Skeletal muscle tissue (tissue), 4 donors: ENCODE data around the gene USP36. TPM values are rescaled to one million over a fixed set of nuclear protein-coding genes. Genes with fewer than 3 reads are reported as not detected.
A peak's percentile ranks its signal among the peaks of the same experiment; 100 is the strongest.
"Not testable (repeated sequence)": the region's sequence is repeated elsewhere in the genome, so short reads cannot be mapped to it uniquely, and the experiment has no call there.

Source experiments
- H3K27ac ChIP-seq: one replicate; pipeline ENCODE4 v1.7.0; 2013; ENCODE audit warnings: mild to moderate bottlenecking, low read depth, low read length, inconsistent platforms
- H3K27me3 ChIP-seq, 3 donors: one replicate each; pipeline ENCODE4 v1.7.0; 2013; ENCODE audit warnings: low read length in 3 of 3; ENCODE audit not compliant: control insufficient read depth in 3 of 3, insufficient read depth in 3 of 3
- H3K36me3 ChIP-seq, 3 donors: one replicate each; pipeline ENCODE4 v1.7.0; 2013; ENCODE audit warnings: low read length in 3 of 3; ENCODE audit not compliant: control insufficient read depth in 3 of 3, insufficient read depth in 3 of 3
- H3K4me1 ChIP-seq, 3 donors: one replicate each; pipeline ENCODE4 v1.7.0; 2013; ENCODE audit warnings: low read length in 3 of 3, mild to moderate bottlenecking in 3 of 3; ENCODE audit not compliant: control insufficient read depth in 3 of 3, insufficient read depth in 3 of 3
- H3K4me3 ChIP-seq, 3 donors: one replicate each; pipeline ENCODE4 v1.7.0; 2013; ENCODE audit warnings: low read length in 3 of 3
- H3K9ac ChIP-seq, 3 donors: one replicate each; pipeline ENCODE4 v1.7.0; 2013; ENCODE audit warnings: low read length in 3 of 3, mild to moderate bottlenecking in 3 of 3, moderate library complexity in 2 of 3, low read depth in 1 of 3
- H3K9me3 ChIP-seq, 3 donors: one replicate each; pipeline ENCODE4 v1.7.0; 2013; ENCODE audit warnings: low read length in 3 of 3; ENCODE audit not compliant: control insufficient read depth in 3 of 3
- total RNA-seq: library from RNA; depleted of rRNA; stranded (reverse); fragments of >200 nt; gene quantifications from one replicate; pipeline ENCODE4 v1.2.3, GENCODE V29; 2014
- donor health status: Osteomylitis.

USP36 gene
- total RNA-seq, 1 donor from 2014 or later, result 25.6 TPM

DNA sequence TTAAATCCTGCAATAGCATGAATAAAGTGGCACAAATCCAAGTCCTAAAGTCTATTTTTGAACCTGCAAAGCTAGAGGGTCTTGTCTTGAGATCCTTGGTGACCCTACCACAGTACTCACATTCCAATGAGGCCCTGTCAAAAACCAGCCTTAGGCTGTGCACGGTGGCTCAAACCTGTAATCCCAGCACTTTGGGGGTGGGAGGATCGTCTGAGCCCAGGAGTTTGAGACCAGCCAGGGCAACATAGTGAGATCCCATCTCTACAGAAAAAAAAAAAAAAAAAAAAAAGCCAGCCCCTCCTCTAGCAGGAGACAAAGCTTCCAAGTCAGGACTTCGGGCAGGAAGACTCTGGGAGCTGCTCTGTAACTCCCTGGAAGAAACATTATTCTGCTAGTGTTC, 74.8 kb downstream of the USP36 start:
- Histone ChIP-seq H3K27ac (peak overlapping the region; percentile 26), H3K27me3 (no peaks in the 10 kb centered on the region), H3K4me1 (peaks cover 40 to 63% (median 49%) of the 10 kb centered on the region in 3 donors), H3K9me3 (no peaks in the 10 kb centered on the region), H3K36me3 (no peaks in the 10 kb centered on the region), H3K4me3 (no peak overlapping the region), H3K9ac (no peak overlapping the region)

DNA sequence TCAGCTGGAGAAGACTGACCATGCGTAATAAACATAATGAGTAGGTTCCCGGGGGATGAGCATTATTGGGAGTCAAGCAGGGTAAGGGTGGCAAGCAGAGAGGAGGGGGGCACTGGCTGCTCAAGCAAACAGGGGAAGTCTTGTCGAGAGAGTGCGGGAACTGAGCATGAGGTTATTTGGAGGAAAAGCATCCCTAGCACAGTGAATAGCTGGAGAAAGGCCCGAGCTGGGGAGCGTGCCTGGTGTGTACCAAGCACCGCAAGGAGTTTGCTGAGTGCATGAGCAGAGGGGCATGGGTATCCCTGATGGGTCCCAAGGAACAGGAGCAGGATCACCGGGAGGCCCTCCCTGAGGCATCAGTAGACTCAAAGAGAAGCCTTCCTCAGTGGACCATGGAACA, 75.7 kb downstream of the USP36 start:
- peaks cover 41 to 63% (median 49%) of the 10 kb centered on the region in 3 donors for H3K4me1 ChIP-seq
- no peaks in the 10 kb centered on the region for H3K9me3 ChIP-seq
- H3K9ac ChIP-seq, result no peak overlapping the region
- no peak overlapping the region for H3K4me3 ChIP-seq
- H3K36me3 ChIP-seq, result no peaks in the 10 kb centered on the region
- no peaks in the 10 kb centered on the region for H3K27me3 ChIP-seq
- H3K27ac ChIP-seq, result no peak overlapping the region

DNA sequence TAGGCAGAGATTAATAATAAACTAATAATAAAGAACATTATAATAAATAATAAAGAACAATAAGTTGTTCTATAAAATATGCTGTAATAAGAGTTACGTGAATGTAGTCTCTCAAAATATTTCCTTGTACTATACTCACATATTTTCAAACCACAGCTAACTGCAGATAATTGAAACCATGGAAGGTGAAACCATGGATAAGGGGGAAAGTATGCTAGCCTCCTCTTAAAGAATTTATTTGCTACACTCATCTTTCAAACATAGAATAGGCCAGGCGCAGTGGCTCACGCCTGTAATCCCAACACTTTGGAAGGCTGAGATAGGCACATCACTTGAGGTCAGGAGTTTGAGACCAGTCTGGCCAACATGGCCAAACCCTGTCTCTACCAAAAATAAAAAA, 77.1 kb downstream of the USP36 start:
- H3K4me3 ChIP-seq, result no peak overlapping the region
- peaks cover 44 to 56% (median 46%) of the 10 kb centered on the region in 3 donors for H3K4me1 ChIP-seq
- no peak overlapping the region for H3K9ac ChIP-seq
- no peaks in the 10 kb centered on the region for H3K9me3 ChIP-seq
- no peak overlapping the region for H3K27ac ChIP-seq
- H3K36me3 ChIP-seq, result no peaks in the 10 kb centered on the region
- H3K27me3 ChIP-seq, result no peaks in the 10 kb centered on the region

DNA sequence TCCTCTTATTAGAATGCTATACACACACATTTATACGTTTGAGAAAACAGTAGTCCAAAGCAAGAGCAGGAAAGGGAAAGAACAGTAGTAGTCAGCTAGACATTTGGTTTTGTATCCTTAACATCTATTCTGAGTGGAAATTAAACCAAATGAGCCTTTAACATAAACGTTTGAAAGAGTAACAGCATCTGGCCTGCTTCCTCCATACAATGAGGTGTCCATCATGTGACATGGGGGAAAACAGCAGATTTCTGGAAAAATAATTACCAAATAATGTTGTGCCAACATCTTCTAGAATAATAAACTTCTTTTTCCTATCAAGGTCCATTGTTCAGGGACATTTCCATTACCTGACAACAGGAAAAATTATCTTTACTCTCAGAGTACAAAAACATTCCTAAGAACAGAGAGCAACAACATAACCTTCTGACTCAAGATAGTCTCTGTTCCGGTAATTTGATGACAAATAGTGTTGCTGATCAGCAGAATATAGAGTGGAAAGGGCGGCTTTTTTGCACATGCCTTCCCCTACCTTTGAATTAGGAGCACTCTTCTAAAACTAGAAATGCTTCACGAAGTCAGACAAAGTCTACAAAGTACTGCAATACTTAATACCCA, 78.7 kb downstream of the USP36 start:
- Histone ChIP-seq H3K36me3 (no peaks in the 10 kb centered on the region), H3K4me3 (no peak overlapping the region), H3K9ac (no peak overlapping the region), H3K4me1 (peaks cover 32 to 42% (median 35%) of the 10 kb centered on the region in 3 donors), H3K27ac (peak overlapping the region; percentile 41), H3K9me3 (no peaks in the 10 kb centered on the region), H3K27me3 (no peaks in the 10 kb centered on the region)

DNA sequence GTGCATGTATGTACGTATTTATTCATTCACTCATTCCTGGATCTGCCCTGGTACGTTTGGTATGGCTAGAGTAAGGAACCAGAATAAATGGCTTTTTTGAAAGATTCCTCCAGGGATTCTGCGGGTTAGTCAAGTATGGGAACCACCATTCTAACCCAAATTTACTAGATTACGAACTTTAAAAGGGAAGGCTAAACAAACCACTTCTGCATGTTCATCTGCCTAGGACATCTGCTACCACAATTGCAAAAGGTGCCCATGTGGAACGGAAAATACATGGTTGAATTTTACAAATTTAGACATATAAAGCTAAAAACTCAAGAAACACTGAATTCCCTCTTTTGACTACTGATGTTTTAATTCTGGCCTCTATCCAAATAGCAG, 80.7 kb downstream of the USP36 start:
- no peaks in the 10 kb centered on the region for H3K9me3 ChIP-seq
- H3K4me1 ChIP-seq, result peaks cover 17 to 23% (median 21%) of the 10 kb centered on the region in 3 donors
- no peaks in the 10 kb centered on the region for H3K36me3 ChIP-seq
- no peak overlapping the region for H3K9ac ChIP-seq
- no peak overlapping the region for H3K27ac ChIP-seq
- no peak overlapping the region for H3K4me3 ChIP-seq
- no peaks in the 10 kb centered on the region for H3K27me3 ChIP-seq

DNA sequence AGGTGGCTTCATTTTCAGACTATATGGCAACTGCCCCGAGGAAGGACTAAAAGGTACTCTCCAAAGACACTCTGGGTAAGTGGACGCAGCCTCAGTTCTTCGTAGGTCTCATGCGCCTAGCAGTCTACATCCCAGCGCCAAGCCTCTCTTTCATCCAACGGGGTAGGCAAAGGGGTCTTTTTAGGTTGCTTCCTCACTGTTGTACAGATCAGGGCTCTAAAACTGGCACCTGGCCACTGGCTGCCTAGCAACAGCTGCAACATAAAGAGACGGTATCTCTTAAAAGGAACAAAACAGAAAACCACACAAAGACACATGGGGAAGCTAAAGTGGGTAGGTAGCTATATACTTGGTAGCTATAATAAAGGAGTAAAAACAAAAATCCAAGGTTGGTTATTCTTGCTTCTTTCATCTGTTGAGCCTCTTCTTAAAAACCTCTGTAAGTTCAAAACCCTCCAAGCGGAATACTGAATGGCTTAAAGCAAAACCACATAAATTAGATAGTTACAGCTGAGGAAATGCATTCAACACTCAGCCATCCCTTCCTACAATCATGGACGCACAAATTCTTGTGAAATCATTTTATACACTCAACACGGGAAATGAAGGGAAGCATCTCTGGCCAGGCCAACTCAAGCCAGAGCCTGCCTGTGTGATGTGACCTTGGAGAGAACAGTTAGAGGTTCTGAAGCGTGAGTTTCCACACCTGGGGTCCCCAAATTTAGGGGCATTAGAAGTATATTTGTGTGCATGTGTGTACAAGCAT, 81.2 kb downstream of the USP36 start:
- H3K27ac ChIP-seq, result no peak overlapping the region
- H3K9me3 ChIP-seq, result no peaks in the 10 kb centered on the region
- no peak overlapping the region for H3K4me3 ChIP-seq
- H3K9ac ChIP-seq, result no peak overlapping the region
- H3K27me3 ChIP-seq, result no peaks in the 10 kb centered on the region
- no peaks in the 10 kb centered on the region for H3K36me3 ChIP-seq
- peaks cover 13 to 18% (median 15%) of the 10 kb centered on the region in 3 donors for H3K4me1 ChIP-seq

DNA sequence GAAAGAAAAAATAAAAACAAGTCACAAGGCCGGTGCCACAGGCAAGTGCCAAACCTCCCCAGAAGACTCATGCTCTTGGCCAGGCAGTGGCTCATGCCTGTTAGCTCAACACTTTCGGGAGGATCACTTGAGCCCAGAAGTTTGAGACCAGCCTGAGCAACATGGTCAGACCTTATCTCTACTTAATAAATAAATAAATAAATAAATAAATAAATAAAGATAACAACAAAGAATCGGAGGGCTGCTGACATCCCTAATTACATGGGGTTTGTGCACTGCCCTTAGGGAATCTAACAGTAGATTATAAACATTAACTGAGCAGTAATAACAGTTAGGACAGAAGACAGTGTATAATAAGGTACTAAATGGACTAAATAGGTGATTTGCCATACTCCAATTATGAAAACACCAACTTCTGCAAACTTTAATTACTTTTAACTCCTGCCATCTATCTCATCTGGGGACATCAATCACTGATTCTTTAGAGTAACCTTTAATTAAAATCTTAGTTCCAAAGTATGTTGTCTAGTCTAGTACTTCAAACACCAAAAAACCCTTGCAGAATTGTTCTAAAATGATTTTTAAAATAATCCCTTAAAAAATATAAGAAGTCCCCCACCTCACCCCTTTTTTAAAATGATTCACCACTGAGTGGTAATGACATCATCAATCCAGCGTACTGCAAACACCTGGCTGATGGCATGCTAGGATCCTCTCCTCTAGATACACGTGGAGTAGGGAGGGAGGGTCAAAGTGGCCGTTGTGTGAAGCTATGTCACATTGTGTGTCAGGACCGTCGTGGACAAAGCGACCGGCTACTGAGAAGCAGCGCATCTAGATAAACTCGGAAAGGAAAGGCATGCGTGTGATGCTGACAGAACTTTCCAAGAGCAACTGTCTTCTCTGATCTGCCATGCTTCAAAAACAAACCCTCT, 87.0 kb downstream of the USP36 start:
- H3K27me3 ChIP-seq, result no peaks in the 10 kb centered on the region
- no peak overlapping the region for H3K4me3 ChIP-seq
- H3K36me3 ChIP-seq, result no peaks in the 10 kb centered on the region
- H3K9ac ChIP-seq, result no peak overlapping the region
- H3K9me3 ChIP-seq, result no peaks in the 10 kb centered on the region
- H3K27ac ChIP-seq, result no peak overlapping the region
- H3K4me1 ChIP-seq, result peaks cover 3 to 17% (median 11%) of the 10 kb centered on the region in 3 donors

DNA sequence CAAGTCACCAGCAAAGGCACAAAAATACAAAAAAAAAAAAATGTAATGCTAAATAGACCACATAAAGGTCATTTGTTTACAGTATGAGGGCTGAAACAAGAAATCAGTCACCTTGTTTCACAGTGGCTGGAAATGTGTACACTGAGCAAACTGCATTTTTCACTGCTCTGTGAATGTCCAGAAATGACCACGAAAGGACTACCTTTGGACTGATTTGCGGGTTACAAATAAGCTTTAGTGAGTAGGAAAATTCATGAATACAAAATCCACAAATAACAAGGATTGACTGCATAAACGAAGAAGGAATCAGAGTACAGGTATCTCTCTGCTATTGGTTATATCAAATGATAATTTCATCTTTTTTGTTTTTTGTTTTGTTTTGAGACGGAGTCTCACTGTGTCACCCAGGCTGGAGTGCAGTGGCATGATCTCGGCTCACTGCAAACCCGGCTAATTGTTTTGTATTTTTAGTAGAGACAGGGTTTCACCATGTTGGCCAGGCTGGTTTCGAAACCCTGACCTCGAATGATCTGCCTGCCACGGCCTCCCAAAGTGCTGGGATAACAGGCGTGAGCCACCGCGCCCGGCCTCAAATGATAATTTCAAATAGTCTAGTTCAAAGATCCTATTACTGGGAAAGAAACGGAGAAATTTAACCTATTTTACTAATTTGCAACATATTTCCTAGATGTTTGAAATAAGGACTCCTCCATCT, 89.0 kb downstream of the USP36 start:
- Histone ChIP-seq H3K27me3 (no peaks in the 10 kb centered on the region), H3K4me1 (peaks cover 17 to 27% (median 25%) of the 10 kb centered on the region in 3 donors), H3K27ac (no peak overlapping the region), H3K36me3 (no peaks in the 10 kb centered on the region), H3K4me3 (no peak overlapping the region), H3K9me3 (no peaks in the 10 kb centered on the region), H3K9ac (no peak overlapping the region)

DNA sequence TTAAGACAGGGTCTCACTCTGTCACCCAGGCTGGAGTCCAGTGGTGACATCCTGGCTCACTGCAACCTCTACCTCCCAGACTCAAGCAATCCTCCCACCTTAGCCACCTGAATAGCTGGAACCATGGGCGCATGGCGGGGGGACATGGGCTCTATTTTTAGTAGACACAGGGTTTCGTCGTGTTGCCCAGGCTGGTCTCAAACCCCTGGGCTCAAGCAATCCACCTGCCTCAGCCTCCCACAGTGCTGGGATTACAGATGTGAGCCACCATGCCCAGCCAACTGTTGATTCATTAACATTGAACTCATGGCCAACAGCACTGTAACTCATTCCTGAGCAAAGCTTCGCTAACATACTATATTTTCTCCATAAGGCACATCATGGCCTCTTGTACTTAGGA, 89.6 kb downstream of the USP36 start:
- H3K4me3 ChIP-seq, H3K27ac ChIP-seq, H3K36me3 ChIP-seq, H3K27me3 ChIP-seq, H3K9ac ChIP-seq, H3K9me3 ChIP-seq: not testable (repeated sequence)
- peaks cover 21 to 31% (median 31%) of the 10 kb centered on the region in 3 donors for H3K4me1 ChIP-seq
